ENCODE results near the gene GALNT2.
A peak's percentile ranks its signal among the peaks of the same experiment; 100 is the strongest.

The GALNT2 gene

DNA sequence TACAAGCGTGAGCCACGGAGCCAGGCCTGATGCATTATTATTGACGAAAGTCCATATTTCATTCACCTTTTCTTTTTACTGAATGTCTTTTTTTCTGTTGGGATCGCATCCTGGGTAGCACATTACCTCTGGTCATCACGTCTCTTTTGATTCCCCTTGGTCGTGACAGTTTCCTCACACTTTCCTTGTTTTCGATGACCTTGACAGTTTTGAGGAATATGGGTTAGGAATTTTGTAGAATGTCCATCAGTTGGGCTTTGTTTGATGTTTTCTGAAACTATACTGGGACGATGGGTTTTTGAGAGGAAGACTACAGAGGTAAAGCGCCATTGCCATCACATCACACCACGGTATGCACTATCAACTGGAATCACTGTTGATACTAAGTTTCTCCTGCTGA, 26.6 kb upstream of the GALNT2 start:
- Histone ChIP-seq H2AK5ac (ENCODE audit: low read depth, low read length) (no peak overlapping the region), H3K27ac (replicated peaks; ENCODE audit: low read length) (no peak overlapping the region), H3K4me1 (ENCODE audit: control insufficient read depth in 2 of 2, insufficient read depth in 1 of 2, low read depth in 1 of 2, low read length in 2 of 2) (peaks cover 0 to 2% of the 10 kb centered on the region in 2 donors), H3K27me3 (ENCODE audit: control insufficient read depth in 3 of 3, insufficient read depth in 3 of 3, low read depth in 1 of 3, low read length in 3 of 3) (peaks cover 0 to 7% (median 0%) of the 10 kb centered on the region in 3 experiments), H3K9ac (ENCODE audit: low read depth, low read length, poor library complexity) (no peak overlapping the region), H4K91ac (ENCODE audit: low read depth, low read length, poor library complexity) (no peak overlapping the region), H3K18ac (ENCODE audit: low read length) (no peak overlapping the region), H3K36me3 (replicated peaks in 1 of 2; ENCODE audit: control insufficient read depth in 2 of 2, insufficient read depth in 2 of 2, low read length in 2 of 2) (no peaks in the 10 kb centered on the region), H4K8ac (ENCODE audit: low read depth, low read length) (no peak overlapping the region), H2BK5ac (ENCODE audit: low read length) (no peak overlapping the region), H3K4ac (ENCODE audit: low read length) (no peak overlapping the region), H3K4me2 (ENCODE audit: insufficient read depth, low read length, poor library complexity, severe bottlenecking) (no peak overlapping the region), H3K14ac (ENCODE audit: low read length) (no peak overlapping the region), H3K23ac (ENCODE audit: low read depth, low read length, poor library complexity) (no peak overlapping the region), H3K79me1 (ENCODE audit: low read depth, low read length) (no peaks in the 10 kb centered on the region), H2BK120ac (ENCODE audit: low read depth, low read length) (no peak overlapping the region), H3K4me3 (ENCODE audit: low read length in 2 of 2) (no peak overlapping the region), H2BK12ac (ENCODE audit: low read length) (no peak overlapping the region), H3K9me3 (replicated peaks in 1 of 2; ENCODE audit: control insufficient read depth in 2 of 2, insufficient read depth in 1 of 2, low read depth in 1 of 2, low read length in 2 of 2) (no peaks in the 10 kb centered on the region), H2BK15ac (ENCODE audit: low read length) (no peak overlapping the region), H2AFZ (ENCODE audit: low read length) (no peak overlapping the region)
- no CpG with 5 or more reads among the region's 10 CpGs for WGBS, 2 donors (ENCODE audit: extremely low coverage in 2 of 2, insufficient read length in 2 of 2, insufficient replicate concordance in 1 of 2)
- DNase-seq (ENCODE audit: low spot score), result no peak

DNA sequence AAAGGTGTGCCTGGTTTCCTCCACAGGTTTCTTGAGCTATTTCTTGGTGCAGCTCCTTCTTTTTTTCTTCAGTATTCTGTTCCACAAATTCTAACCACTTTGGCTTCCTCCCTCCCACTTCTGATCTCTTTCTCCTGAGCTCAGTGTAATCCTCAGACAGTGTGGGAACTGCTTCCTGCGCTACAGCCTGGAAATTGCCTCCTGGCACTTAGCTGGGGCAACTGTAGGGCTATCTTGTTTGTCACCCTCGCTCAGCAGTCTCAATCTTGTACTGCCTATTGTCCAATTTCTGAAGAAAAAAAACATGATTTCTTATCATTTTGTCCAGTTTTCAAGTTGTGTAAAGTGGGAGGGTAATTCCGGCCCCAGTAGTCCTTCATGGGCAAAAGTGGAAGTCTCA, 24.0 kb upstream of the GALNT2 start:
- H4K91ac ChIP-seq (ENCODE audit: low read depth, low read length, poor library complexity), result no peak overlapping the region
- no peak overlapping the region for H3K23ac ChIP-seq (ENCODE audit: low read depth, low read length, poor library complexity)
- no peak overlapping the region for H2BK12ac ChIP-seq (ENCODE audit: low read length)
- WGBS, 2 donors (ENCODE audit: extremely low coverage in 2 of 2, insufficient read length in 2 of 2, insufficient replicate concordance in 1 of 2), result no CpG with 5 or more reads among the region's 3 CpGs
- H2BK15ac ChIP-seq (ENCODE audit: low read length), result no peak overlapping the region
- no peak overlapping the region for H3K9ac ChIP-seq (ENCODE audit: low read depth, low read length, poor library complexity)
- peaks cover 0 to 6% of the 10 kb centered on the region in 2 donors for H3K4me1 ChIP-seq (ENCODE audit: control insufficient read depth in 2 of 2, insufficient read depth in 1 of 2, low read depth in 1 of 2, low read length in 2 of 2)
- peaks cover 0 to 7% (median 0%) of the 10 kb centered on the region in 3 experiments for H3K27me3 ChIP-seq (ENCODE audit: control insufficient read depth in 3 of 3, insufficient read depth in 3 of 3, low read depth in 1 of 3, low read length in 3 of 3)
- no peak overlapping the region for H2AFZ ChIP-seq (ENCODE audit: low read length)
- DNase-seq (ENCODE audit: low spot score), result no peak
- H2BK120ac ChIP-seq (ENCODE audit: low read depth, low read length), result no peak overlapping the region
- H3K9me3 ChIP-seq (replicated peaks in 1 of 2; ENCODE audit: control insufficient read depth in 2 of 2, insufficient read depth in 1 of 2, low read depth in 1 of 2, low read length in 2 of 2), result no peaks in the 10 kb centered on the region
- H3K4me3 ChIP-seq (ENCODE audit: low read length in 2 of 2), result no peak overlapping the region
- H4K8ac ChIP-seq (ENCODE audit: low read depth, low read length), result no peak overlapping the region
- no peak overlapping the region for H3K4me2 ChIP-seq (ENCODE audit: insufficient read depth, low read length, poor library complexity, severe bottlenecking)
- no peaks in the 10 kb centered on the region for H3K79me1 ChIP-seq (ENCODE audit: low read depth, low read length)
- H3K27ac ChIP-seq (replicated peaks; ENCODE audit: low read length), result no peak overlapping the region
- H3K14ac ChIP-seq (ENCODE audit: low read length), result no peak overlapping the region
- H3K18ac ChIP-seq (ENCODE audit: low read length), result no peak overlapping the region
- no peak overlapping the region for H3K4ac ChIP-seq (ENCODE audit: low read length)
- no peaks in the 10 kb centered on the region for H3K36me3 ChIP-seq (replicated peaks in 1 of 2; ENCODE audit: control insufficient read depth in 2 of 2, insufficient read depth in 2 of 2, low read length in 2 of 2)
- no peak overlapping the region for H2AK5ac ChIP-seq (ENCODE audit: low read depth, low read length)
- no peak overlapping the region for H2BK5ac ChIP-seq (ENCODE audit: low read length)

DNA sequence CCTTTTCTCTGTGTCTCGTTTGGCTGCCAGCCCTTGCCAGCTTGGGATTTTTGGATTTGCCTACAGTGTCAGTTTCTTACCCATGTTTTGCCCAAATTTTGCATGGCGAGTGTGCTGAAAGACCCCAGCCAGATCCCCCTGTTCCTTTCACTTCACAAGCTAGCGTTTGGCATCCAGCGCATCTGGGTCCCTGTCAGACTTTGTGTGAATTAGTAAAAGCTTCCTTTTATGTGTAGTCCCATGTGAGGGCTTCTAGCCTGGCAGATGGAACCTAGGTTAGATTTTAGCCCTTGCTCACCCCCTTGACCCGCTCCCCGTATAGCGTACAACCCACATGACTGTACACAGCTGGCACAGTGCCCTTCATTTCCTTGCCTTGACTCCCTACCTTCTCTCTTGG, 22.3 kb upstream of the GALNT2 start:
- H2BK120ac ChIP-seq (ENCODE audit: low read depth, low read length), result no peak overlapping the region
- H2AK5ac ChIP-seq (ENCODE audit: low read depth, low read length), result no peak overlapping the region
- H3K4me2 ChIP-seq (ENCODE audit: insufficient read depth, low read length, poor library complexity, severe bottlenecking), result no peak overlapping the region
- no peak overlapping the region for H3K18ac ChIP-seq (ENCODE audit: low read length)
- H3K23ac ChIP-seq (ENCODE audit: low read depth, low read length, poor library complexity), result no peak overlapping the region
- no peak overlapping the region for H2BK12ac ChIP-seq (ENCODE audit: low read length)
- H3K36me3 ChIP-seq (replicated peaks in 1 of 2; ENCODE audit: control insufficient read depth in 2 of 2, insufficient read depth in 2 of 2, low read length in 2 of 2), result no peaks in the 10 kb centered on the region
- no peak overlapping the region for H3K27ac ChIP-seq (replicated peaks; ENCODE audit: low read length)
- no peak overlapping the region for H3K14ac ChIP-seq (ENCODE audit: low read length)
- H4K91ac ChIP-seq (ENCODE audit: low read depth, low read length, poor library complexity), result no peak overlapping the region
- H3K79me1 ChIP-seq (ENCODE audit: low read depth, low read length), result no peaks in the 10 kb centered on the region
- no peak overlapping the region for H3K9ac ChIP-seq (ENCODE audit: low read depth, low read length, poor library complexity)
- no peak overlapping the region for H3K4ac ChIP-seq (ENCODE audit: low read length)
- WGBS, 2 donors (ENCODE audit: extremely low coverage in 2 of 2, insufficient read length in 2 of 2, insufficient replicate concordance in 1 of 2), result no CpG with 5 or more reads among the region's 7 CpGs
- H3K4me3 ChIP-seq (ENCODE audit: low read length in 2 of 2), result no peak overlapping the region
- peaks cover 0 to 6% of the 10 kb centered on the region in 2 donors for H3K4me1 ChIP-seq (ENCODE audit: control insufficient read depth in 2 of 2, insufficient read depth in 1 of 2, low read depth in 1 of 2, low read length in 2 of 2)
- H3K27me3 ChIP-seq (ENCODE audit: control insufficient read depth in 3 of 3, insufficient read depth in 3 of 3, low read depth in 1 of 3, low read length in 3 of 3), result peaks cover 0 to 7% (median 0%) of the 10 kb centered on the region in 3 experiments
- H4K8ac ChIP-seq (ENCODE audit: low read depth, low read length), result no peak overlapping the region
- no peak overlapping the region for H2BK5ac ChIP-seq (ENCODE audit: low read length)
- no peaks in the 10 kb centered on the region for H3K9me3 ChIP-seq (replicated peaks in 1 of 2; ENCODE audit: control insufficient read depth in 2 of 2, insufficient read depth in 1 of 2, low read depth in 1 of 2, low read length in 2 of 2)
- no peak overlapping the region for H2BK15ac ChIP-seq (ENCODE audit: low read length)
- H2AFZ ChIP-seq (ENCODE audit: low read length), result no peak overlapping the region
- DNase-seq (ENCODE audit: low spot score), result no peak

DNA sequence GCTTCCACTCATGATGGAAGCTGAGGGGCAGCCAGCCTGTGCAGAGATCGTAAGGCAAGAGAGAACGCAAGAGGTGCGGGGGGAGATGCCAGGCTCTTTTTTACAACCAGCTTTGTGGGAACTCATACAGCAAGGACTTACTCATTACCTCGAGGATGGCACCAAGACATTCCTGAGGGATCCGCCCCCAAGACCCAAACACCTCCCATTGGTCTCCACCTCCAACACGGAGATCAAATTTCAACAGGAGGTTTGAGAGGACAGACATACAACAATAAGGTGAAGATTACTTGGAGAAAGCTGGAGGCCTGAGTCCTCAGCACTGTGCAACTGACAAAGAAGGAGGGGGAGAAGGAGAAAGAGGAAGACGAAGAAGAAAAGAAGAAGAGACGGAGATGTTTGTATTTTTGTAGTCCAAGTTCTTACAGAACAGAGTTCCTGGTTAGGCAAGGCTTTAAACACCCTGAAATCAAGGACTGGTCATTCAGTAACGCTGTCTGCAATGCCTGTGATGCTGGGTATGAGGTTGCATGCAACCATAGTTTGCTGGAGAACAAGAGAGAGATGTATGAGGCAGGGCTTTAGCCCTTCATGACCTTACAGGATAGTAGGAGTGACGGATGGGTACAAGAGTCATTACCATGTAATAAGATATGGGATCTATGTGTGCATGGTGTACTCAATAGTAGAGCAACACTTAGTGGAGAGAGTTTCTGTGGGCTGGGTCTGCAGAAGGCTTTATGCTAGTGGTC, 19.7 kb upstream of the GALNT2 start:
- Histone ChIP-seq H3K23ac (ENCODE audit: low read depth, low read length, poor library complexity) (no peak overlapping the region), H3K4ac (ENCODE audit: low read length) (no peak overlapping the region), H2BK120ac (ENCODE audit: low read depth, low read length) (no peak overlapping the region), H2BK5ac (ENCODE audit: low read length) (no peak overlapping the region), H2AK5ac (ENCODE audit: low read depth, low read length) (no peak overlapping the region), H3K79me1 (ENCODE audit: low read depth, low read length) (no peaks in the 10 kb centered on the region), H3K18ac (ENCODE audit: low read length) (no peak overlapping the region), H2AFZ (ENCODE audit: low read length) (no peak overlapping the region), H3K36me3 (replicated peaks in 1 of 2; ENCODE audit: control insufficient read depth in 2 of 2, insufficient read depth in 2 of 2, low read length in 2 of 2) (no peaks in the 10 kb centered on the region), H3K4me3 (ENCODE audit: low read length in 2 of 2) (no peak overlapping the region), H3K27me3 (ENCODE audit: control insufficient read depth in 3 of 3, insufficient read depth in 3 of 3, low read depth in 1 of 3, low read length in 3 of 3) (peaks cover 0 to 14% (median 0%) of the 10 kb centered on the region in 3 experiments), H3K9ac (ENCODE audit: low read depth, low read length, poor library complexity) (no peak overlapping the region), H4K91ac (ENCODE audit: low read depth, low read length, poor library complexity) (no peak overlapping the region), H2BK12ac (ENCODE audit: low read length) (no peak overlapping the region), H3K27ac (replicated peaks; ENCODE audit: low read length) (no peak overlapping the region), H3K9me3 (replicated peaks in 1 of 2; ENCODE audit: control insufficient read depth in 2 of 2, insufficient read depth in 1 of 2, low read depth in 1 of 2, low read length in 2 of 2) (no peaks in the 10 kb centered on the region), H3K14ac (ENCODE audit: low read length) (no peak overlapping the region), H3K4me1 (ENCODE audit: control insufficient read depth in 2 of 2, insufficient read depth in 1 of 2, low read depth in 1 of 2, low read length in 2 of 2) (peaks cover 0 to 6% of the 10 kb centered on the region in 2 donors), H2BK15ac (ENCODE audit: low read length) (no peak overlapping the region), H4K8ac (ENCODE audit: low read depth, low read length) (no peak overlapping the region), H3K4me2 (ENCODE audit: insufficient read depth, low read length, poor library complexity, severe bottlenecking) (peak overlapping the region; percentile 19)
- no peak for DNase-seq (ENCODE audit: low spot score)
- 100% methylated on average over 2 of the region's 10 CpGs; no CpG with 5 or more reads in 1 of the 2 donors for WGBS, 2 donors (ENCODE audit: extremely low coverage in 2 of 2, insufficient read length in 2 of 2, insufficient replicate concordance in 1 of 2)

All from neuronal stem cell (in vitro differentiated cells).